ENCODE measurements around the gene CYSTM1.

- TF ChIP-seq TARDBP (IDR thresholded peaks at IDR 0.05) (no peak), HDGF (IDR thresholded peaks at IDR 0.05; ENCODE audit: borderline replicate concordance) (no peak), SP1 (IDR thresholded peaks at IDR 0.05) (no peak), FOXM1 (IDR thresholded peaks at IDR 0.05; ENCODE audit: borderline replicate concordance) (no peak), BHLHE40 (IDR thresholded peaks at IDR 0.05; ENCODE audit: borderline replicate concordance) (no peak)
Observed at GRCh38 chr5:140292212-140293036, 117.4 kb downstream of the CYSTM1 start.

Measured in HEK293T (cell line).